Keratinocyte (primary cell): ENCODE results near the gene MED29. TPM values are rescaled to one million over a fixed set of nuclear protein-coding genes. Genes with fewer than 3 reads are reported as not detected.

ENCODE experiments used
- DNase-seq: peaks from one replicate; pipeline ENCODE4 v3.0.0-alpha.2; 2011; ENCODE audit warnings: low read depth, missing footprints, low spot score
- FAIRE-seq: peaks from 2 replicates; lab custom pipeline; 2011; peaks lifted over from hg19 to GRCh38; lab: Jason Lieb, UNC
- H2AFZ ChIP-seq: 2 replicates; pipeline ENCODE4 v1.6.0; 2012; ENCODE audit warnings: low read length, control low read depth, inconsistent platforms; ENCODE audit not compliant: control insufficient read depth
- H3K27ac ChIP-seq: 2 replicates; pipeline ENCODE4 v1.5.1; 2011; ENCODE audit warnings: low read length; ENCODE audit not compliant: control insufficient read depth, insufficient read depth
- H3K27me3 ChIP-seq: 3 replicates; pipeline ENCODE4 v1.6.0; 2011; ENCODE audit warnings: low read length; ENCODE audit not compliant: control insufficient read depth, insufficient read depth; ENCODE audit errors: extremely low read depth
- H3K36me3 ChIP-seq, 2 experiments: 2 replicates in 1 of 2; 3 replicates in 1 of 2; pipeline ENCODE4 v1.5.1; 2011; ENCODE audit warnings: low read length in 2 of 2, mild to moderate bottlenecking in 1 of 2; ENCODE audit not compliant: control insufficient read depth in 2 of 2, insufficient read depth in 2 of 2; ENCODE audit errors: extremely low read depth in 1 of 2
- H3K4me1 ChIP-seq: 3 replicates; pipeline ENCODE4 v1.5.1; 2011; ENCODE audit warnings: low read length; ENCODE audit not compliant: control insufficient read depth, insufficient read depth; ENCODE audit errors: extremely low read depth
- H3K4me2 ChIP-seq: 3 replicates; pipeline ENCODE4 v1.6.0; 2011; ENCODE audit warnings: low read depth, low read length; ENCODE audit not compliant: control insufficient read depth, insufficient read depth; ENCODE audit errors: extremely low read depth
- H3K4me3 ChIP-seq, 3 experiments: fragments of 200-600 bp in 1 of 3; sonication (generic) in 1 of 3; 2 replicates in 2 of 3; 3 replicates in 1 of 3; pipeline ENCODE4 v1.5.1; 2011 to 2016; ENCODE audit warnings: low read length in 3 of 3, mild to moderate bottlenecking in 3 of 3, control low read depth in 2 of 3, inconsistent platforms in 1 of 3, low read depth in 1 of 3, mixed read lengths in 1 of 3, mixed run types in 1 of 3, moderate library complexity in 1 of 3; ENCODE audit not compliant: control insufficient read depth in 2 of 3, insufficient read depth in 2 of 3; ENCODE audit errors: extremely low read depth in 1 of 3
- H3K79me2 ChIP-seq: 2 replicates; pipeline ENCODE4 v1.6.0; 2012; ENCODE audit warnings: low read length; ENCODE audit not compliant: control insufficient read depth, insufficient read depth
- H3K9ac ChIP-seq: 3 replicates; pipeline ENCODE4 v1.6.0; 2011; ENCODE audit warnings: low read length; ENCODE audit not compliant: control insufficient read depth, insufficient read depth; ENCODE audit errors: extremely low read depth
- H3K9me1 ChIP-seq: 3 replicates; pipeline ENCODE4 v1.6.0; 2011; ENCODE audit warnings: low read length; ENCODE audit not compliant: control insufficient read depth, insufficient read depth; ENCODE audit errors: extremely low read depth
- H3K9me3 ChIP-seq: 2 replicates; pipeline ENCODE4 v1.5.1; 2012; ENCODE audit warnings: low read depth, low read length; ENCODE audit not compliant: control insufficient read depth
- H4K20me1 ChIP-seq: 3 replicates; pipeline ENCODE4 v1.6.0; 2011; ENCODE audit warnings: low read length; ENCODE audit not compliant: control insufficient read depth, insufficient read depth; ENCODE audit errors: extremely low read depth
- CTCF ChIP-seq, 3 experiments: IDR thresholded peaks in 1 of 3; conservative IDR thresholded peaks in 1 of 3; optimal IDR thresholded peaks in 1 of 3; 2 replicates in 2 of 3; 3 replicates in 1 of 3; pipeline versions ENCODE3 to v1.5.1; 2011; ENCODE audit warnings: low read length in 3 of 3, mild to moderate bottlenecking in 3 of 3, moderate library complexity in 2 of 3, control low read depth in 1 of 3, inconsistent platforms in 1 of 3; ENCODE audit not compliant: insufficient read depth in 2 of 3; ENCODE audit errors: extremely low read depth in 1 of 3
- EZH2 ChIP-seq: IDR thresholded peaks from one replicate; pipeline ENCODE4 v1.6.1; 2012; ENCODE audit warnings: inconsistent platforms, mild to moderate bottlenecking, low read length, moderate library complexity
- dilution Hi-C: fragments of 300-500 bp; cut with MboI; formaldehyde crosslinking; loops from one replicate; pipeline ENCODE4 v1.7.0; 2020; ENCODE audit warnings: low sequenced_read_pairs; ENCODE audit not compliant: extremely low pct_ligation_motif_present
- polyA plus RNA-seq, 5 experiments: library from polyadenylated mRNA; depleted of rRNA in 3 of 5; stranded (reverse) in 3 of 5; stranded (forward) in 1 of 5; unstranded in 1 of 5; fragments of >200 nt; gene quantifications; 1 replicate in 1 of 5; 2 replicates in 3 of 5; 3 replicates in 1 of 5; pipeline versions ENCODE4 v1.2.1 to v1.2.3, GENCODE V29; 2011 to 2012; ENCODE audit warnings: missing spikeins in 2 of 5, low read depth in 1 of 5, low replicate concordance in 1 of 5

MED29 gene
- polyA plus RNA-seq, 1 donor (not counting 4 experiments of a cell fraction or from before 2014, with no cell fraction given) = 14.7 TPM

- Histone ChIP-seq H3K4me3 (no peak overlapping the region), H3K4me1 (no peaks in the 10 kb centered on the region), H3K9me3 (no peaks in the 10 kb centered on the region), H3K27me3 (no peaks in the 10 kb centered on the region), H3K27ac (no peak overlapping the region), H3K79me2 (no peaks in the 10 kb centered on the region), H2AFZ (no peak overlapping the region), H3K4me2 (no peak overlapping the region), H3K36me3 (peaks cover 30 to 32% of the 10 kb centered on the region in 2 experiments), H3K9me1 (no peaks in the 10 kb centered on the region), H3K9ac (no peak overlapping the region), H4K20me1 (no peaks in the 10 kb centered on the region)
- no peak for DNase-seq
- dilution Hi-C loops = no loop called here
- FAIRE-seq = no peak
- no peak for TF ChIP-seq CTCF (optimal IDR thresholded peaks at IDR 0.05 in 1 of 3, IDR thresholded peaks at IDR 0.05 in 1 of 3, conservative IDR thresholded peaks at IDR 0.05 in 1 of 3; ENCODE audit: extremely low read depth in 1 of 3, insufficient read depth in 2 of 3, low read length in 3 of 3)
- TF ChIP-seq EZH2 = no peak
These were observed 20.4 kb upstream of the MED29 start for GRCh38 chr19:39370735-39371134.

- no peak overlapping the region for H3K9ac ChIP-seq
- no peak overlapping the region for H3K27ac ChIP-seq
- no peak for FAIRE-seq
- TF ChIP-seq EZH2 (no peak), CTCF (optimal IDR thresholded peaks at IDR 0.05 in 1 of 3, IDR thresholded peaks at IDR 0.05 in 1 of 3, conservative IDR thresholded peaks at IDR 0.05 in 1 of 3; ENCODE audit: extremely low read depth in 1 of 3, insufficient read depth in 2 of 3, low read length in 3 of 3) (no peak)
- H3K79me2 ChIP-seq = no peaks in the 10 kb centered on the region
- H3K9me3 ChIP-seq = no peaks in the 10 kb centered on the region
- DNase-seq = no peak
- dilution Hi-C loops = no loop called here
- H3K27me3 ChIP-seq = no peaks in the 10 kb centered on the region
- peaks cover 41 to 47% of the 10 kb centered on the region in 2 experiments for H3K36me3 ChIP-seq
- no peak overlapping the region for H3K4me2 ChIP-seq
- H2AFZ ChIP-seq = no peak overlapping the region
- H3K9me1 ChIP-seq = no peaks in the 10 kb centered on the region
- no peak overlapping the region for H3K4me3 ChIP-seq
- H3K4me1 ChIP-seq = no peaks in the 10 kb centered on the region
- H4K20me1 ChIP-seq = no peaks in the 10 kb centered on the region
These were observed 19.0 kb upstream of the MED29 start for GRCh38 chr19:39372047-39372802.
